Chondrocyte (in vitro differentiated cells): ENCODE data around the gene DSCAML1. TPM values are rescaled to one million over a fixed set of nuclear protein-coding genes. Genes with fewer than 3 reads are reported as not detected.
A peak's percentile ranks its signal among the peaks of the same experiment; 100 is the strongest.

Experiments used
- DNase-seq: peaks from one replicate; pipeline ENCODE4 v3.0.0; 2021; ENCODE audit warnings: mixed read lengths, low spot score
- H3K27ac Mint-ChIP-seq: one replicate; pipeline ENCODE4 v1.8.0; 2021; ENCODE audit warnings: mild to moderate bottlenecking, moderate library complexity, mixed read lengths; ENCODE audit not compliant: unreplicated experiment
- H3K27me3 Mint-ChIP-seq: 2 replicates; pipeline ENCODE4 v1.8.0; 2021; ENCODE audit warnings: low read depth, mixed read lengths
- H3K36me3 Mint-ChIP-seq: 2 replicates; pipeline ENCODE4 v1.8.0; 2021; ENCODE audit warnings: low read depth, mixed read lengths
- H3K4me1 Mint-ChIP-seq: 2 replicates; pipeline ENCODE4 v1.8.0; 2021; ENCODE audit warnings: low read depth, mild to moderate bottlenecking, mixed read lengths
- H3K4me3 Mint-ChIP-seq: one replicate; pipeline ENCODE4 v1.8.0; 2021; ENCODE audit warnings: mild to moderate bottlenecking, moderate library complexity, mixed read lengths; ENCODE audit not compliant: unreplicated experiment
- H3K9me3 Mint-ChIP-seq: 2 replicates; pipeline ENCODE4 v1.8.0; 2021; ENCODE audit warnings: low read depth, mixed read lengths
- total RNA-seq: library from RNA; stranded (reverse); gene quantifications from 3 replicates; pipeline ENCODE4 v1.2.1, GENCODE V29; 2021
- TF ChIP-seq, protein P1 (sequence below): fragments of 200-600 bp; sonication (generic); IDR thresholded peaks from 2 replicates; pipeline ENCODE4 v1.5.0; 2021; ENCODE audit warnings: antibody characterized with exemption, mild to moderate bottlenecking, moderate library complexity

The DSCAML1 gene
- total RNA-seq, 1 donor from 2014 or later: not detected

GRCh38 chr11:117583063-117583801 is 213.8 kb downstream of the DSCAML1 start:
- TF ChIP-seq, protein P1, sequence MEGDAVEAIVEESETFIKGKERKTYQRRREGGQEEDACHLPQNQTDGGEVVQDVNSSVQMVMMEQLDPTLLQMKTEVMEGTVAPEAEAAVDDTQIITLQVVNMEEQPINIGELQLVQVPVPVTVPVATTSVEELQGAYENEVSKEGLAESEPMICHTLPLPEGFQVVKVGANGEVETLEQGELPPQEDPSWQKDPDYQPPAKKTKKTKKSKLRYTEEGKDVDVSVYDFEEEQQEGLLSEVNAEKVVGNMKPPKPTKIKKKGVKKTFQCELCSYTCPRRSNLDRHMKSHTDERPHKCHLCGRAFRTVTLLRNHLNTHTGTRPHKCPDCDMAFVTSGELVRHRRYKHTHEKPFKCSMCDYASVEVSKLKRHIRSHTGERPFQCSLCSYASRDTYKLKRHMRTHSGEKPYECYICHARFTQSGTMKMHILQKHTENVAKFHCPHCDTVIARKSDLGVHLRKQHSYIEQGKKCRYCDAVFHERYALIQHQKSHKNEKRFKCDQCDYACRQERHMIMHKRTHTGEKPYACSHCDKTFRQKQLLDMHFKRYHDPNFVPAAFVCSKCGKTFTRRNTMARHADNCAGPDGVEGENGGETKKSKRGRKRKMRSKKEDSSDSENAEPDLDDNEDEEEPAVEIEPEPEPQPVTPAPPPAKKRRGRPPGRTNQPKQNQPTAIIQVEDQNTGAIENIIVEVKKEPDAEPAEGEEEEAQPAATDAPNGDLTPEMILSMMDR: no peak
- DNase-seq: peak; percentile 72
- H3K36me3 Mint-ChIP-seq: no peaks in the 10 kb centered on the region
- peaks cover 34% of the 10 kb centered on the region for H3K27me3 Mint-ChIP-seq
- no peaks in the 10 kb centered on the region for H3K9me3 Mint-ChIP-seq
- H3K4me3 Mint-ChIP-seq: no peak overlapping the region
- no peak overlapping the region for H3K27ac Mint-ChIP-seq
- H3K4me1 Mint-ChIP-seq: peaks cover 7% of the 10 kb centered on the region

DNA sequence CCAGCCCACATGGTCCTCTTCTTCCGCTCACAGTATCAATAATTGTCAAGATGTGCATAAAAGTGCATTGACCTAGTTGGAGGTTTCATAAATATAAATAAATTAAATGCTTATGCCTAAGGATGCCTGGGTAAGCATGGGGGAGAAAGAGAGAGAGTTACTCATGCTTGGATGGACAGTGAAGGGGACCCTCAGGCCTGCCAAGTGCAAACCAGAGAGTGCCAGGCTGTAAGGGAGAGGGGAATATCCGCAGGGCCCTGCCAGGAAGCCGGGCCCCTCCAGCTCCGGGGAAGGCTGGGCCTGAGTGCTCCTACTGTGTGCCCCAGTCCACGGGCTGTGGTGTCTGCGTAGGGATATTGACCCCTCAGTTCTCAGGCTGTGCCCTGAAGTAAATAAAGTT is 214.6 kb downstream of the DSCAML1 start:
- Mint-ChIP-seq H3K36me3 (no peaks in the 10 kb centered on the region), H3K27ac (no peak overlapping the region), H3K27me3 (peaks cover 29% of the 10 kb centered on the region)

DNA sequence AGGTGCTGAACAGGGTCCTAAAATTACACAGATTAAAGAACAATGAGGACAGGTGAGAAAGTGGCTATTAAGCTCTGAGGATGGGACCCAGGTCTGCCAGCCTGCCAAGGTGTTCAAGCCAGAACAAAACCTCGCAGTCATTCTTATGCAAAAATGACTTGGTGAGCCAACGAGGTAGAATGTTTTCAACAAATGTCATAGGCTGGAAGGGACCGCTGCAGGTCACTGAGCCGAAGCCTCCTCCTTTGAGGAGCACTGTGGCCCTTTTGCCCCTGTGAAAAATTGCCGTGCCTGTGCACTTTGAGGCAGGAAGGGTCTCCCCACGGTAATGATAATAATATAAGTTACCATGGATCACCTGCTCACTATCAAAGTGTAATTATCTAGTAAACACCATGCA is 216.2 kb downstream of the DSCAML1 start:
- peaks cover 29% of the 10 kb centered on the region for H3K27me3 Mint-ChIP-seq

More for the DNA sequence above, 214.6 kb downstream of the DSCAML1 start:
- no peaks in the 10 kb centered on the region for H3K9me3 Mint-ChIP-seq
- TF ChIP-seq, protein P1: no peak
- no peak overlapping the region for H3K4me3 Mint-ChIP-seq
- H3K4me1 Mint-ChIP-seq: peaks cover 7% of the 10 kb centered on the region
- DNase-seq: peak; percentile 41

GRCh38 chr11:117579161-117579560 is 217.9 kb downstream of the DSCAML1 start:
- Mint-ChIP-seq H3K27me3 (peaks cover 28% of the 10 kb centered on the region), H3K36me3 (no peaks in the 10 kb centered on the region), H3K4me3 (no peak overlapping the region), H3K27ac (no peak overlapping the region), H3K4me1 (peaks cover 6% of the 10 kb centered on the region), H3K9me3 (no peaks in the 10 kb centered on the region)
- DNase-seq: no peak
- TF ChIP-seq, protein P1: no peak

More for the DNA sequence above, 216.2 kb downstream of the DSCAML1 start:
- H3K4me3 Mint-ChIP-seq: no peak overlapping the region
- DNase-seq: peak; percentile 20
- no peaks in the 10 kb centered on the region for H3K36me3 Mint-ChIP-seq
- H3K9me3 Mint-ChIP-seq: no peaks in the 10 kb centered on the region
- H3K27ac Mint-ChIP-seq: no peak overlapping the region
- H3K4me1 Mint-ChIP-seq: peaks cover 7% of the 10 kb centered on the region
- TF ChIP-seq, protein P1: no peak

DNA sequence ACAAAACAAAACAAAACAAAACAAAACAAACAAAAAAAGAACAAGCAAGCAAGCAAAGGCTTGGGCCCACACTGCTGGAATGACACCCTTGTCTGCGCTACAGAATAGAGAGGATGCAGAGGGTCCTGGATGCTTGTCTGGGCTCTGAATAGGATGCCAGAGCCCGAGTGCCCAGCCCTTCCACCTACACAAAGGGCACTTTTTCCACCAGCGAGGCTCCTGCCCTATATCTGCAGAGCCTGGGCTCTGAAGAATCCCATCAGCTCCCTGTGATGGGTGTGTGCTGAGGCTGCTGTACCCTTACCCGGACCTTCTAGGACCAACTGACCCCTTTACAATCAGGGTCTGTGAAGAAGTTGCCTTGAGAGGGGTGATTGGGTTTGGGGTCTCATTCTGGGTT is 221.2 kb downstream of the DSCAML1 start:
- Mint-ChIP-seq H3K9me3 (no peaks in the 10 kb centered on the region), H3K27me3 (peaks cover 19% of the 10 kb centered on the region), H3K4me1 (no peaks in the 10 kb centered on the region), H3K27ac (no peak overlapping the region), H3K36me3 (no peaks in the 10 kb centered on the region), H3K4me3 (no peak overlapping the region)
- DNase-seq: peak; percentile 55
- TF ChIP-seq, protein P1: no peak
